ENCODE results near the gene SLC22A14. TPM values are rescaled to one million over a fixed set of nuclear protein-coding genes. Genes with fewer than 3 reads are reported as not detected.

The SLC22A14 gene
- total RNA-seq, 1 experiment from 2014 or later, result not detected

DNA sequence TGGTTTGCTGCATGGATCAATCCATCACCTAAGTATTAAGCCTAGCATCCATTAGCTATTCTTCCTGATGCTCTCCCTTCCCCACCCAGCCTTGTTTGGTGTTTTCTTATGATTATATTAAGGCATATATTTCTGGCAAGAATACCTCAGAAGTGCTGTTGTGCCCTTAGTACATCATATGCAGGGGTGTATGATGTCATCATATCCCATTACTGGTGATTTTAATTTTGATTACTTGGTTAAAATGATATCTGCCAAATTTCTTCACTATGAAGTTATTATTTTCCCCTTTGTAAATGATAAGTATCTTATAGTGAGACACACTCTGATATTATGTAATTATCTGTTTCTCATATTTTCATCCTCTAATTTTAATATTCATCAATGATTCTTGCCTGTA, 15.4 kb downstream of the SLC22A14 start:
- ChIA-PET POLR2A (no interaction called here), CTCF (interaction anchor here (0.6 to 2.1 kb wide), 20 partner anchors 8 to 663 kb away, joined by 3 to 12 read pairs (median 4); partner anchors contain the start of genes EXOG, SLC22A14 and XYLB)
- Mint-ChIP-seq H3K36me3 (no peaks in the 10 kb centered on the region), H3K4me1 (no peaks in the 10 kb centered on the region), H3K27ac (no peak overlapping the region), H3K27me3 (ENCODE audit: low read depth) (no peaks in the 10 kb centered on the region; the same call in 1 of the 2 replicates), H3K9me3 (no peaks in the 10 kb centered on the region), H3K4me3 (no peak overlapping the region)
- ATAC-seq, result no peak
- no peak for TF ChIP-seq NFE2L1 (CRISPR knock-in tag; IDR thresholded peaks at IDR 0.05)
- TF ChIP-seq GRHL2 (CRISPR knock-in tag; IDR thresholded peaks at IDR 0.05; ENCODE audit: insufficient replicate concordance, severe bottlenecking), result no peak
- no peak for DNase-seq (ENCODE audit: low spot score)

DNA sequence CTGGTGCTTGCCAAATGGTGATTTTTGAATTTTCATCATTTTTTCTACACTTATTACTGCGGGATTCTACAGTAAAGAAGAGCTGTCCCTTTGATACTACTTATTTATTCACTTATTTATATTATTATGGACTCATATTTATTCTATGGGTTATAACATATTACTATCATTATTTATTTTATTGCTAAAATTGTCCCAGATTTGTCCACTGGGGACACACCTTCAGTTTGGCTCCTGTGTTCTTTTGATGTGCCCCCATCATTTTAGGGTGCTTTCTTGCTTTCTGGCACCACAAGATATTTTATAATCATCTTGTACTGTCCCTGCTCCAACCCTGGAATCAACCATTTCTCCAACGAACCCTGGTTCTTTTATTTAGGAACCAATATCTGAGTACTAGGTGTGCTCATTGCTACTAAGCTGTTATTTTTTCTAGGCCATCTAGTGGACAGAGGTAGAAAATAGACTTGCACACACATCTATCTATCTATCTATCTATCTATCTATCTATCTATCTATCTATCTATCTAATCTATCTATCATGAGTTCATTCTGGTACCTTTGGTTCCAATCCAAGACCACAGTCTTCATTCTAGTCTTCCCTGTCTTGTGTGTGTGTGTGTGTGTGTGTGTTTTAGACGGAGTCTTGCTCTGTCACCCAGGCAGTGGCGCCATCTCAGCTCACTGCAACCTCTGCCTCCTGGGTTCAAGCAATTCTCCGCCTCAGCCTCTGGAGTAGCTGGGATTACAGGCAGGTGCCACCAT, 16.0 kb downstream of the SLC22A14 start:
- TF ChIP-seq ZNF138 (CRISPR knock-in tag; conservative IDR thresholded peaks at IDR 0.05), result no peak
- TF ChIP-seq, protein P1, sequence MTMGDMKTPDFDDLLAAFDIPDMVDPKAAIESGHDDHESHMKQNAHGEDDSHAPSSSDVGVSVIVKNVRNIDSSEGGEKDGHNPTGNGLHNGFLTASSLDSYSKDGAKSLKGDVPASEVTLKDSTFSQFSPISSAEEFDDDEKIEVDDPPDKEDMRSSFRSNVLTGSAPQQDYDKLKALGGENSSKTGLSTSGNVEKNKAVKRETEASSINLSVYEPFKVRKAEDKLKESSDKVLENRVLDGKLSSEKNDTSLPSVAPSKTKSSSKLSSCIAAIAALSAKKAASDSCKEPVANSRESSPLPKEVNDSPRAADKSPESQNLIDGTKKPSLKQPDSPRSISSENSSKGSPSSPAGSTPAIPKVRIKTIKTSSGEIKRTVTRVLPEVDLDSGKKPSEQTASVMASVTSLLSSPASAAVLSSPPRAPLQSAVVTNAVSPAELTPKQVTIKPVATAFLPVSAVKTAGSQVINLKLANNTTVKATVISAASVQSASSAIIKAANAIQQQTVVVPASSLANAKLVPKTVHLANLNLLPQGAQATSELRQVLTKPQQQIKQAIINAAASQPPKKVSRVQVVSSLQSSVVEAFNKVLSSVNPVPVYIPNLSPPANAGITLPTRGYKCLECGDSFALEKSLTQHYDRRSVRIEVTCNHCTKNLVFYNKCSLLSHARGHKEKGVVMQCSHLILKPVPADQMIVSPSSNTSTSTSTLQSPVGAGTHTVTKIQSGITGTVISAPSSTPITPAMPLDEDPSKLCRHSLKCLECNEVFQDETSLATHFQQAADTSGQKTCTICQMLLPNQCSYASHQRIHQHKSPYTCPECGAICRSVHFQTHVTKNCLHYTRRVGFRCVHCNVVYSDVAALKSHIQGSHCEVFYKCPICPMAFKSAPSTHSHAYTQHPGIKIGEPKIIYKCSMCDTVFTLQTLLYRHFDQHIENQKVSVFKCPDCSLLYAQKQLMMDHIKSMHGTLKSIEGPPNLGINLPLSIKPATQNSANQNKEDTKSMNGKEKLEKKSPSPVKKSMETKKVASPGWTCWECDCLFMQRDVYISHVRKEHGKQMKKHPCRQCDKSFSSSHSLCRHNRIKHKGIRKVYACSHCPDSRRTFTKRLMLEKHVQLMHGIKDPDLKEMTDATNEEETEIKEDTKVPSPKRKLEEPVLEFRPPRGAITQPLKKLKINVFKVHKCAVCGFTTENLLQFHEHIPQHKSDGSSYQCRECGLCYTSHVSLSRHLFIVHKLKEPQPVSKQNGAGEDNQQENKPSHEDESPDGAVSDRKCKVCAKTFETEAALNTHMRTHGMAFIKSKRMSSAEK (CRISPR knock-in tag; IDR thresholded peaks at IDR 0.05; ENCODE audit: borderline replicate concordance), result no peak
- TF ChIP-seq, protein P2, sequence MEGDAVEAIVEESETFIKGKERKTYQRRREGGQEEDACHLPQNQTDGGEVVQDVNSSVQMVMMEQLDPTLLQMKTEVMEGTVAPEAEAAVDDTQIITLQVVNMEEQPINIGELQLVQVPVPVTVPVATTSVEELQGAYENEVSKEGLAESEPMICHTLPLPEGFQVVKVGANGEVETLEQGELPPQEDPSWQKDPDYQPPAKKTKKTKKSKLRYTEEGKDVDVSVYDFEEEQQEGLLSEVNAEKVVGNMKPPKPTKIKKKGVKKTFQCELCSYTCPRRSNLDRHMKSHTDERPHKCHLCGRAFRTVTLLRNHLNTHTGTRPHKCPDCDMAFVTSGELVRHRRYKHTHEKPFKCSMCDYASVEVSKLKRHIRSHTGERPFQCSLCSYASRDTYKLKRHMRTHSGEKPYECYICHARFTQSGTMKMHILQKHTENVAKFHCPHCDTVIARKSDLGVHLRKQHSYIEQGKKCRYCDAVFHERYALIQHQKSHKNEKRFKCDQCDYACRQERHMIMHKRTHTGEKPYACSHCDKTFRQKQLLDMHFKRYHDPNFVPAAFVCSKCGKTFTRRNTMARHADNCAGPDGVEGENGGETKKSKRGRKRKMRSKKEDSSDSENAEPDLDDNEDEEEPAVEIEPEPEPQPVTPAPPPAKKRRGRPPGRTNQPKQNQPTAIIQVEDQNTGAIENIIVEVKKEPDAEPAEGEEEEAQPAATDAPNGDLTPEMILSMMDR (IDR thresholded peaks at IDR 0.05), result peak; percentile 22; the same call in 1 of the 2 replicates
- DNase-seq (ENCODE audit: low spot score) (no peak), ATAC-seq (peak; percentile 68)
- no peaks in the 10 kb centered on the region; the same call in 1 of the 2 replicates for H3K27me3 Mint-ChIP-seq (ENCODE audit: low read depth)
- no peak overlapping the region for H3K27ac Mint-ChIP-seq
- H3K36me3 Mint-ChIP-seq, result no peaks in the 10 kb centered on the region
- CTCF ChIA-PET, result interaction anchor here (0.6 to 2.1 kb wide), 26 partner anchors 8 to 663 kb away, joined by 3 to 12 read pairs (median 4); partner anchors contain the start of genes EXOG, SLC22A14 and XYLB
- no peaks in the 10 kb centered on the region for H3K9me3 Mint-ChIP-seq
- POLR2A ChIA-PET, result no interaction called here
- no peak overlapping the region for H3K4me3 Mint-ChIP-seq
- no peaks in the 10 kb centered on the region for H3K4me1 Mint-ChIP-seq

DNA sequence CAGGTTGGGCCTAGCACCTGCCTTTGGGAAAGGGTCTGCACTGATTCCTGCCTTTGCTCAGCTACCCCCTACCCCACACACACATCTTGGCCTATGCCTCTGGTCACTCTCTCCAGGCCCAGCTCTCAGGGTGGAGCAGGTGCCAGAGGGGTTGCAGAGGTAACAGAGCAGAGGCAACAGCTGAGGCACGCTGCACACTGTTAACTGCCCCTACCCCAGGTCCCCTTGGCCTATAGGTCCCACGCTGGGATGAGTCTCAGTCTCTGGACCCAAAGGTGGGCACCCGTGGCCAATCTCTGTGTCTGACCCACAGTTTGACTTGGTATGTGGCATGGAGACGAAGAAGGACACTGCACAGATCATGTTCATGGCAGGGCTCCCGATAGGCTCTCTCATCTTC, 24.8 kb downstream of the SLC22A14 start:
- ChIA-PET CTCF (interaction anchor here (1.3 kb wide), 1 partner anchor 9 kb away, joined by 4 read pairs; no protein-coding TSS in a partner anchor), POLR2A (no interaction called here)
- Mint-ChIP-seq H3K27me3 (ENCODE audit: low read depth) (no peaks in the 10 kb centered on the region; the same call in none of the 2 replicates), H3K9me3 (peaks cover 8% of the 10 kb centered on the region), H3K36me3 (no peaks in the 10 kb centered on the region), H3K4me1 (no peaks in the 10 kb centered on the region), H3K4me3 (no peak overlapping the region), H3K27ac (no peak overlapping the region)
- no peak for ATAC-seq
- no peak for DNase-seq (ENCODE audit: low spot score)
- no peak for TF ChIP-seq SMAD4 (CRISPR knock-in tag; IDR thresholded peaks at IDR 0.05)
- TF ChIP-seq, protein P3, sequence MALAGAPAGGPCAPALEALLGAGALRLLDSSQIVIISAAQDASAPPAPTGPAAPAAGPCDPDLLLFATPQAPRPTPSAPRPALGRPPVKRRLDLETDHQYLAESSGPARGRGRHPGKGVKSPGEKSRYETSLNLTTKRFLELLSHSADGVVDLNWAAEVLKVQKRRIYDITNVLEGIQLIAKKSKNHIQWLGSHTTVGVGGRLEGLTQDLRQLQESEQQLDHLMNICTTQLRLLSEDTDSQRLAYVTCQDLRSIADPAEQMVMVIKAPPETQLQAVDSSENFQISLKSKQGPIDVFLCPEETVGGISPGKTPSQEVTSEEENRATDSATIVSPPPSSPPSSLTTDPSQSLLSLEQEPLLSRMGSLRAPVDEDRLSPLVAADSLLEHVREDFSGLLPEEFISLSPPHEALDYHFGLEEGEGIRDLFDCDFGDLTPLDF (CRISPR knock-in tag; IDR thresholded peaks at IDR 0.05), result no peak
- TF ChIP-seq, protein P4, sequence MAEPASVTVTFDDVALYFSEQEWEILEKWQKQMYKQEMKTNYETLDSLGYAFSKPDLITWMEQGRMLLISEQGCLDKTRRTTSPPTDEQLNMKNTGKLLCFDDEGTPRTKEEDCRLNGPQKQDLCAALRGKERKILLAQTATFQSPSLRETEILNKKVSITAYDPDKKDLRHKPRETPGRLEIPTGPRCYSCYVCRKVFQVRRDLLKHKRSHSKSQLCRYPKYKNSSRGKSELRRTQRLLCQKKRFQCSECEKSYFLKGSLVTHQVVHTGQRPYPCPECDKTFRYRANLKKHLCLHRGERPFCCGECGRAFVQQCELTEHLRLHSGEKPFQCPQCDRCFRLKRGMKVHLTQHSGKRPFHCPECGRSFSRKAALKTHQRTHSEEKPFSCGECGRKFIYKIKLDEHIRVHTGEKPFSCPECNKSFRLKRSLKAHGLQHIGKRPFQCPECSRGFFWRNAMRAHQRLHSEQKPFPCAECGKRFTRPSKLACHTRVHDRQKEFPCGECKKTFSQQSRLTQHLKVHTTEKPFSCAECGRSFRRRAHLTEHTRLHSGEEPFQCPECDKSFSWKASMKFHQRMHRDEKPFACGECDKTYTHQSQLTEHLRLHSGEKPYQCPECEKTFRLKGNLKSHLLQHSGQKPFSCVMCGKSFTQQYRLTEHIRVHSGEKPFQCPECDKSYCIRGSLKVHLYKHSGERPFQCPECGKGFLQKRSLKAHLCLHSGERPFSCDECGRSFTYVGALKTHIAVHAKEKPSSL (CRISPR knock-in tag; conservative IDR thresholded peaks at IDR 0.05), result no peak
- TF ChIP-seq, protein P5, sequence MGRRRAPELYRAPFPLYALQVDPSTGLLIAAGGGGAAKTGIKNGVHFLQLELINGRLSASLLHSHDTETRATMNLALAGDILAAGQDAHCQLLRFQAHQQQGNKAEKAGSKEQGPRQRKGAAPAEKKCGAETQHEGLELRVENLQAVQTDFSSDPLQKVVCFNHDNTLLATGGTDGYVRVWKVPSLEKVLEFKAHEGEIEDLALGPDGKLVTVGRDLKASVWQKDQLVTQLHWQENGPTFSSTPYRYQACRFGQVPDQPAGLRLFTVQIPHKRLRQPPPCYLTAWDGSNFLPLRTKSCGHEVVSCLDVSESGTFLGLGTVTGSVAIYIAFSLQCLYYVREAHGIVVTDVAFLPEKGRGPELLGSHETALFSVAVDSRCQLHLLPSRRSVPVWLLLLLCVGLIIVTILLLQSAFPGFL (CRISPR knock-in tag; IDR thresholded peaks at IDR 0.05; ENCODE audit: borderline replicate concordance), result no peak
- TF ChIP-seq, protein P6, sequence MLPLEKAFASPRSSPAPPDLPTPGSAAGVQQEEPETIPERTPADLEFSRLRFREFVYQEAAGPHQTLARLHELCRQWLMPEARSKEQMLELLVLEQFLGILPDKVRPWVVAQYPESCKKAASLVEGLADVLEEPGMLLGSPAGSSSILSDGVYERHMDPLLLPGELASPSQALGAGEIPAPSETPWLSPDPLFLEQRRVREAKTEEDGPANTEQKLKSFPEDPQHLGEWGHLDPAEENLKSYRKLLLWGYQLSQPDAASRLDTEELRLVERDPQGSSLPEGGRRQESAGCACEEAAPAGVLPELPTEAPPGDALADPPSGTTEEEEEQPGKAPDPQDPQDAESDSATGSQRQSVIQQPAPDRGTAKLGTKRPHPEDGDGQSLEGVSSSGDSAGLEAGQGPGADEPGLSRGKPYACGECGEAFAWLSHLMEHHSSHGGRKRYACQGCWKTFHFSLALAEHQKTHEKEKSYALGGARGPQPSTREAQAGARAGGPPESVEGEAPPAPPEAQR (CRISPR knock-in tag; IDR thresholded peaks at IDR 0.05), result no peak
- TF ChIP-seq ATF1 (CRISPR knock-in tag; IDR thresholded peaks at IDR 0.05), result no peak
- TF ChIP-seq, protein P7, sequence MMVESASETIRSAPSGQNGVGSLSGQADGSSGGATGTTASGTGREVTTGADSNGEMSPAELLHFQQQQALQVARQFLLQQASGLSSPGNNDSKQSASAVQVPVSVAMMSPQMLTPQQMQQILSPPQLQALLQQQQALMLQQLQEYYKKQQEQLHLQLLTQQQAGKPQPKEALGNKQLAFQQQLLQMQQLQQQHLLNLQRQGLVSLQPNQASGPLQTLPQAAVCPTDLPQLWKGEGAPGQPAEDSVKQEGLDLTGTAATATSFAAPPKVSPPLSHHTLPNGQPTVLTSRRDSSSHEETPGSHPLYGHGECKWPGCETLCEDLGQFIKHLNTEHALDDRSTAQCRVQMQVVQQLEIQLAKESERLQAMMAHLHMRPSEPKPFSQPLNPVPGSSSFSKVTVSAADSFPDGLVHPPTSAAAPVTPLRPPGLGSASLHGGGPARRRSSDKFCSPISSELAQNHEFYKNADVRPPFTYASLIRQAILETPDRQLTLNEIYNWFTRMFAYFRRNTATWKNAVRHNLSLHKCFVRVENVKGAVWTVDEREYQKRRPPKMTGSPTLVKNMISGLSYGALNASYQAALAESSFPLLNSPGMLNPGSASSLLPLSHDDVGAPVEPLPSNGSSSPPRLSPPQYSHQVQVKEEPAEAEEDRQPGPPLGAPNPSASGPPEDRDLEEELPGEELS (CRISPR knock-in tag; IDR thresholded peaks at IDR 0.05), result no peak
- TF ChIP-seq CREB1 (CRISPR knock-in tag; IDR thresholded peaks at IDR 0.05), result no peak
